Smooth muscle cell (in vitro differentiated cells): ENCODE results near the gene CDH22. TPM values are rescaled to one million over a fixed set of nuclear protein-coding genes. Genes with fewer than 3 reads are reported as not detected.

ENCODE experiments used
- DNase-seq: peaks from one replicate; lab custom pipeline; 2025; ENCODE audit not compliant: unreplicated experiment; lab: John Stamatoyannopoulos, UW
- H2AFZ ChIP-seq: fragments of 200-600 bp; sonication (generic); 2 replicates; pipeline ENCODE4 v1.6.0; 2016; ENCODE audit warnings: antibody characterized with exemption, low read depth, mild to moderate bottlenecking
- H3F3A ChIP-seq: fragments of 200-600 bp; sonication (generic); 2 replicates; pipeline ENCODE4 v1.6.0; 2017; ENCODE audit warnings: antibody characterized with exemption, low read depth
- H3K27ac ChIP-seq: fragments of 200-600 bp; sonication (generic); 2 replicates; pipeline ENCODE4 v1.5.1; 2016; ENCODE audit warnings: low read depth, mild to moderate bottlenecking
- H3K27me3 ChIP-seq: fragments of 200-600 bp; sonication (generic); 2 replicates; pipeline ENCODE4 v1.6.1; 2016; ENCODE audit warnings: low read depth, mild to moderate bottlenecking
- H3K36me3 ChIP-seq: fragments of 200-600 bp; sonication (generic); 2 replicates; pipeline ENCODE4 v1.5.1; 2016; ENCODE audit warnings: low read depth
- H3K4me1 ChIP-seq: fragments of 200-600 bp; sonication (generic); 2 replicates; pipeline ENCODE4 v1.5.1; 2016; ENCODE audit warnings: low read depth
- H3K4me2 ChIP-seq: fragments of 200-600 bp; sonication (generic); 2 replicates; pipeline ENCODE4 v1.6.0; 2016; ENCODE audit warnings: mild to moderate bottlenecking
- H3K4me3 ChIP-seq: fragments of 200-600 bp; sonication (generic); 2 replicates; pipeline ENCODE4 v1.5.1; 2016; ENCODE audit warnings: mild to moderate bottlenecking
- H3K79me2 ChIP-seq: fragments of 200-600 bp; sonication (generic); 2 replicates; pipeline ENCODE4 v1.6.0; 2016; ENCODE audit warnings: low read depth, mild to moderate bottlenecking
- H3K9ac ChIP-seq: fragments of 200-600 bp; sonication (generic); 2 replicates; pipeline ENCODE4 v1.6.0; 2016; ENCODE audit warnings: low read depth
- H3K9me3 ChIP-seq: fragments of 200-600 bp; sonication (generic); replicated peaks from 2 replicates; pipeline ENCODE4 v1.5.1; 2016; ENCODE audit warnings: low read depth
- H4K20me1 ChIP-seq: fragments of 200-600 bp; sonication (generic); 2 replicates; pipeline ENCODE4 v1.6.0; 2016; ENCODE audit warnings: low read depth
- CTCF ChIP-seq: fragments of 200-600 bp; sonication (generic); IDR thresholded peaks from 2 replicates; pipeline ENCODE4 v1.5.1; 2017; ENCODE audit warnings: borderline replicate concordance, mild to moderate bottlenecking, antibody characterized with exemption; ENCODE audit not compliant: insufficient read depth, poor library complexity, severe bottlenecking
- WGBS: methylation state at CpG from one replicate; pipeline ENCODE4 v1.1.7; 2016; ENCODE audit warnings: low lambda C conversion rate; 5-methylcytosine and 5-hydroxymethylcytosine counted together
- polyA plus RNA-seq: library from polyadenylated mRNA; unstranded; fragments of >200 nt; fragmentation: Nextera tagmentation; extraction: Ambion mirVana; gene quantifications from 2 replicates; pipeline ENCODE4 v1.2.1, GENCODE V29; 2016
- total RNA-seq: library from RNA; depleted of rRNA; stranded (reverse); fragments of >200 nt; gene quantifications from 2 replicates; pipeline ENCODE4 v1.2.3, GENCODE V29; 2014

CDH22 gene
- total and polyA plus RNA-seq, 2 experiments from 2014 or later = not detected

GRCh38 chr20:46315311-46315710, 7.0 kb upstream of the CDH22 start:
- 79% methylated on average over 6 of the region's 6 CpGs for WGBS
- DNase-seq = no peak
- Histone ChIP-seq H2AFZ (no peak overlapping the region), H3K9me3 (no peaks in the 10 kb centered on the region), H3K36me3 (no peaks in the 10 kb centered on the region), H3K9ac (no peak overlapping the region), H3F3A (no peaks in the 10 kb centered on the region), H3K27ac (no peak overlapping the region), H3K4me3 (no peak overlapping the region), H4K20me1 (no peaks in the 10 kb centered on the region), H3K4me2 (no peak overlapping the region), H3K27me3 (peaks cover 74% of the 10 kb centered on the region), H3K4me1 (no peaks in the 10 kb centered on the region), H3K79me2 (no peaks in the 10 kb centered on the region)
- TF ChIP-seq CTCF = no peak

- Histone ChIP-seq H3K4me2 (no peak overlapping the region), H3K4me1 (no peaks in the 10 kb centered on the region), H3K9me3 (no peaks in the 10 kb centered on the region), H3K27ac (no peak overlapping the region), H4K20me1 (no peaks in the 10 kb centered on the region), H3K36me3 (no peaks in the 10 kb centered on the region), H3K79me2 (no peaks in the 10 kb centered on the region), H3K9ac (no peak overlapping the region), H3K4me3 (no peak overlapping the region), H2AFZ (no peak overlapping the region), H3K27me3 (peaks cover 87% of the 10 kb centered on the region), H3F3A (no peaks in the 10 kb centered on the region)
- 61% methylated on average over 16 of the region's 16 CpGs for WGBS
- TF ChIP-seq CTCF = no peak
- DNase-seq = no peak
Observed at GRCh38 chr20:46312945-46313861, 4.9 kb upstream of the CDH22 start.

- Histone ChIP-seq H3F3A (no peaks in the 10 kb centered on the region), H2AFZ (no peak overlapping the region), H3K79me2 (no peaks in the 10 kb centered on the region), H3K4me2 (peak overlapping the region; percentile 79), H3K4me1 (peaks cover 5% of the 10 kb centered on the region), H3K27me3 (peaks cover 91% of the 10 kb centered on the region), H3K36me3 (no peaks in the 10 kb centered on the region), H3K9ac (no peak overlapping the region), H3K4me3 (peak overlapping the region; percentile 24), H3K9me3 (no peaks in the 10 kb centered on the region), H3K27ac (no peak overlapping the region), H4K20me1 (no peaks in the 10 kb centered on the region)
- no peak for DNase-seq
- no peak for TF ChIP-seq CTCF
- WGBS = 1% methylated on average over 27 of the region's 47 CpGs
Observed at GRCh38 chr20:46312075-46312944, 4.0 kb upstream of the CDH22 start.
